ENCODE measurements around the gene DDX1. TPM values are rescaled to one million over a fixed set of nuclear protein-coding genes. Genes with fewer than 3 reads are reported as not detected.
A peak's percentile ranks its signal among the peaks of the same experiment; 100 is the strongest.

Gene DDX1
- total and polyA plus RNA-seq, 11 donors: 97.7 to 193 (median 136) TPM

GRCh38 chr2:15562354-15563031 lies 29.2 kb upstream of the DDX1 start:
- TF ChIP-seq CTCF (IDR thresholded peaks at IDR 0.05) (no peak), POLR2A (IDR thresholded peaks at IDR 0.05) (no peak)
- ATAC-seq (no peak), DNase-seq (no peak)
- Histone ChIP-seq H3K27me3 (no peaks in the 10 kb centered on the region), H3K9me3 (no peaks in the 10 kb centered on the region), H3K36me3 (no peaks in the 10 kb centered on the region), H3K4me1 (peaks cover 0 to 29% (median 23%) of the 10 kb centered on the region in 12 donors), H3K4me3 (peak overlapping the region in 5 of 12 donors; percentile 62 to 78 (median 76)), H3K27ac (no peak overlapping the region)
- intact Hi-C loops (cut with DNase I): no loop called here
- 81 to 83% (median 82%) methylated on average over 6 of the region's 6 CpGs for WGBS, 4 donors

- intact Hi-C loops (cut with DNase I): no loop called here
These were observed 28.2 kb upstream of the DDX1 start for GRCh38 chr2:15563227-15564100.

GRCh38 chr2:15565392-15565791 lies 26.3 kb upstream of the DDX1 start:
- TF ChIP-seq CTCF (IDR thresholded peaks at IDR 0.05) (no peak), POLR2A (IDR thresholded peaks at IDR 0.05) (no peak)
- no peak for ATAC-seq
- Histone ChIP-seq H3K36me3 (no peaks in the 10 kb centered on the region), H3K4me3 (no peak overlapping the region), H3K27ac (no peak overlapping the region), H3K27me3 (no peaks in the 10 kb centered on the region), H3K4me1 (peaks cover 0 to 6% (median 0%) of the 10 kb centered on the region in 12 donors), H3K9me3 (no peaks in the 10 kb centered on the region)
- intact Hi-C loops (cut with DNase I): no loop called here
- 77 to 84% (median 80%) methylated on average over 3 of the region's 3 CpGs for WGBS, 4 donors
- DNase-seq: no peak

More at GRCh38 chr2:15563227-15564100, 28.2 kb upstream of the DDX1 start:
- DNase-seq (no peak), ATAC-seq (no peak)
- H3K36me3 ChIP-seq: no peaks in the 10 kb centered on the region
- no peaks in the 10 kb centered on the region for H3K9me3 ChIP-seq
- no peaks in the 10 kb centered on the region for H3K27me3 ChIP-seq
- no peak for TF ChIP-seq CTCF (IDR thresholded peaks at IDR 0.05)
- no peak for TF ChIP-seq POLR2A (IDR thresholded peaks at IDR 0.05)
- no peak overlapping the region for H3K4me3 ChIP-seq
- 81 to 88% (median 88%) methylated on average over 9 of the region's 9 CpGs for WGBS, 4 donors
- peaks cover 0 to 21% (median 14%) of the 10 kb centered on the region in 12 donors for H3K4me1 ChIP-seq
- no peak overlapping the region for H3K27ac ChIP-seq

- Histone ChIP-seq H3K36me3 (no peaks in the 10 kb centered on the region), H3K27me3 (no peaks in the 10 kb centered on the region), H3K27ac (no peak overlapping the region), H3K4me3 (no peak overlapping the region), H3K9me3 (no peaks in the 10 kb centered on the region), H3K4me1 (peaks cover 0 to 6% (median 0%) of the 10 kb centered on the region in 12 donors)
- 35 to 43% (median 39%) methylated on average over 2 of the region's 2 CpGs for WGBS, 4 donors
- TF ChIP-seq CTCF (IDR thresholded peaks at IDR 0.05): no peak
- TF ChIP-seq POLR2A (IDR thresholded peaks at IDR 0.05): no peak
- intact Hi-C loops (cut with DNase I): no loop called here
- DNase-seq (no peak), ATAC-seq (no peak)
These were observed 25.5 kb upstream of the DDX1 start for GRCh38 chr2:15565994-15566671.

Data from heart left ventricle (tissue), 16 donors.